ENCODE data around the gene CALN1.

- no peak for TF ChIP-seq ZNF274 (IDR thresholded peaks at IDR 0.05; ENCODE audit: low read depth, low read length)
- no peak for TF ChIP-seq SUZ12 (IDR thresholded peaks at IDR 0.05; ENCODE audit: extremely low read depth, insufficient read depth, insufficient read length)
Measured at GRCh38 chr7:72413886-72414285, 1.7 kb upstream of the CALN1 start.
